NCI-H1436 (cell line): ENCODE measurements around the gene PARD6G.

Experiments
- DNase-seq: peaks from one replicate; lab custom pipeline; 2025; lab: John Stamatoyannopoulos, UW

The PARD6G gene

GRCh38 chr18:80189531-80189865 is 57.8 kb downstream of the PARD6G start:
- DNase-seq: no peak

- no peak for DNase-seq
Measured at GRCh38 chr18:80188643-80189530, 58.4 kb downstream of the PARD6G start.

- no peak for DNase-seq
Measured at GRCh38 chr18:80187956-80188642, 59.2 kb downstream of the PARD6G start.

GRCh38 chr18:80185545-80185944 is 61.8 kb downstream of the PARD6G start:
- no peak for DNase-seq

- no peak for DNase-seq
Measured at GRCh38 chr18:80184243-80184772, 63.0 kb downstream of the PARD6G start.

GRCh38 chr18:80183273-80184050 is 63.9 kb downstream of the PARD6G start:
- DNase-seq: no peak

- DNase-seq: no peak
Measured at GRCh38 chr18:80182855-80183254, 64.5 kb downstream of the PARD6G start.

- no peak for DNase-seq
Measured at GRCh38 chr18:80181642-80182461, 65.5 kb downstream of the PARD6G start.

- no peak for DNase-seq
Measured at GRCh38 chr18:80180778-80181564, 66.3 kb downstream of the PARD6G start.

- no peak for DNase-seq
Measured at GRCh38 chr18:80179857-80180558, 67.3 kb downstream of the PARD6G start.

GRCh38 chr18:80178935-80179818 is 68.1 kb downstream of the PARD6G start:
- no peak for DNase-seq

GRCh38 chr18:80177128-80177527 is 70.2 kb downstream of the PARD6G start:
- no peak for DNase-seq

GRCh38 chr18:80176334-80177073 is 70.8 kb downstream of the PARD6G start:
- DNase-seq: no peak

GRCh38 chr18:80175451-80176204 is 71.7 kb downstream of the PARD6G start:
- DNase-seq: no peak

GRCh38 chr18:80173060-80173459 is 74.3 kb downstream of the PARD6G start:
- DNase-seq: no peak

GRCh38 chr18:80172056-80172455 is 75.3 kb downstream of the PARD6G start:
- DNase-seq: no peak

GRCh38 chr18:80171054-80171872 is 76.1 kb downstream of the PARD6G start:
- no peak for DNase-seq
